GM19438 (cell line): Measurements from ENCODE around the gene A4GALT.

Experiments used
- ATAC-seq: cut with Tn5 transposase; IDR thresholded peaks from one replicate; pipeline ENCODE4 v1.9.1; 2021; ENCODE audit warnings: low read depth; ENCODE audit not compliant: unreplicated experiment

The A4GALT gene

DNA sequence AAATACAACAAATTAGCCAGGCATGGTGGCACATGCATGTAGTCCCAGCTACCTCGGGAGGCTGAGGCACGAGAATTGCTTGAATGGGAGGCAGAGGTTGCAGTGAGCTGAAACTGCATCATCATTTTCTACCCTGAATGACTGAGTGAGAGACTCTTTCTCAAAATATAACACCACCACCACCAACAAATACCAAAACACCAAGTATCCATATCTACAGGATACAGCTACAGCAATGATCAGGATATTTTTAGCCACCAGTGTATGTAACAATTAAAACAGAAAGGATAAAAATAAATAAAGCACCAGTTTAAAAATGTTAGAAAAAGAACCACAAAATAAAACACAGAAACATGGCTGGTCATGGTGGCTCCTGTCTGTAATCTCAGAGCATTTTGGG is 13.2 kb downstream of the A4GALT start:
- ATAC-seq = no peak

DNA sequence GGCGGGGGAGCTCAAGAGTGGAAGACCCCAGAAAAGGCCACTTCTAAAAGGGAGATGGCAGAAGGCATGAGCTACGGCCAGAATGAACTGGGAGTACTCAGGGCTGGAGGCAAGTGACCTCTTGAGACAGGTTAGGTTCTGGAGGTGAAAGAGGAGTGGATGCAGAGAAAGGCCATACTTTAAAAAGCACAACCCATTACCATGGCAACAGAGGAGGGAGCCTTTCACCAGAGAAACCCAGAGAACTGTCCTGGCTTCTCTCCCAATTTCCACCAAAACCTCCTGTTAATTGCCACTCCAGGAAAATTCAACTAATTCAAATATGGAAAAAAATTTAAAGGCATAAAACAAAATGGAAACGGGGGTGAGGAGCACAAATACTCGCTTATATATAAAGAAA is 15.8 kb downstream of the A4GALT start:
- ATAC-seq = no peak

DNA sequence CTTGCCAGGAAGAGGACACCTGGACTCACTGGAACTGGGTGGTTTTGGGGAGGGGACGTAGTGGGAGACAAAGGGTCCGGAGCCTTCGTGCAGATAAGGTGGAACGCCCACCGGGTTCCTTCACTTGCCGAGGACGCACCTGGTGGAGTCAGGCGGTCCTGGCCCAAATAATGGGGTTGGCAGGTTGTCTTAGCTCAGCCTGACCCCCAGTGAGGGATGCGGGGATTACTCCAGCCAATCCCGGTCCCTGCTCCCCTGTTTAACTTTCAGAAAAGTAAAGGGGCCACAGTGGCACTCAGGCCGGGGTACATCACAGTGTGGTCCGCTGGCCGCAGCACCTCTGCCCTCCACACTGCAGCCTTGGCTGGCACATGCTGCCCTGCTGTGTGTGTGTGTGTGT is 18.0 kb downstream of the A4GALT start:
- ATAC-seq = no peak

DNA sequence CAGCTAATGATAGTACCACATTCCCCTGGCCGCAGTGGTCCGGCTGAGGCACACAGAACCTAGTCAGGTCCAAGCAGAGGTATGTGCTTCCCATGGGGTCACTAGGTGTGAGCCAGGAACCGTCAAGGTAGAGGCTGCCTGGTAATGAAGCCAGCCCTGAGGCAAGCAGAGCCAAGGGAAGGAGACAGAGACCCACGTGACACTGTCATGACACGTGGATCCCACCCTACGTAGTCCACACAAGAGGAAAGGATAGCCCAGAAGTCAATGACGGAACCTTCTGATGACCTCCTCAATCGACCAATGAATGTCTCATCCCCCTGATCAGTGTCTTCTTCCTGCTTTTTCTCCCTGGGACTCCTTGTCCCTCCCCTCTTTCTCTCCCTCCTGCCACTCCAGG is 19.0 kb downstream of the A4GALT start:
- no peak for ATAC-seq

DNA sequence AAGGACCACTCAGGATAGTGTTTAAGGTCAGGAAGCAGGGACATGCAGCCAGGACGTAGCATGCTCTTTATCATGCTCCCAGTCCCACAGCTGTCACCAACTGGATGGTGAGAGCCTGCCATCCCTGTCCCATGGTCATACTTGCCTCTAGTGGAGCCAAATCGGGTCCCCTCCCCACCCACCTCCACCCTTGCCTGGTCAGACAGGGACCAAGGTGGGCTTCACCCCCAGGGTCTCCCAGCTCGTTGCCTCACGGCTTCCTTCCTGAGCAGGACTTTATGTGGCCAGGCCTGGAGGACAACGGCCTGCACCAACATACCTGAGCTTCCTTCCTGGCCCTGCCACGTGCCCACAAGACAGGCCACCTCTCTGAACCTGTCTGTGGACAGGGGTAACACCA is 19.8 kb downstream of the A4GALT start:
- no peak for ATAC-seq

DNA sequence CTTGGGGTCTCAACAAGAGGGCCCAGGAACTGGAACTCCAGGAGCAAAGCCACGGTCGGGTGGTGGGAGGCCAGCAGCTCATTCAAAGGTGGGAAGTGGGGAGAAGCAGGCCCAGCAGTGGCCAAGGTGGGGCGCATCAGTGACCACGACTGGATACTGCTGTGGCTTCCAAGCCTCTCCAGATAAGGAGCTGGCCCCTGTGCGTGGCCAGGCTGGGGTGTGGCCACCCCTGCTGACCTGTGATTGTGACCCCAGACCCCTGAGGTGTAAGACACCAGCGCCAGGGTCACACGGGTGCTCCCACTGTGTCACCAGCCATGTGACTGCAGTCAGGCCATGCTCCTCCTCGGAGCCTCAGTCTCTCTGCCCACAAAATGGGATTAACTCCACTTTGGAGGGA is 20.3 kb downstream of the A4GALT start:
- ATAC-seq = no peak

DNA sequence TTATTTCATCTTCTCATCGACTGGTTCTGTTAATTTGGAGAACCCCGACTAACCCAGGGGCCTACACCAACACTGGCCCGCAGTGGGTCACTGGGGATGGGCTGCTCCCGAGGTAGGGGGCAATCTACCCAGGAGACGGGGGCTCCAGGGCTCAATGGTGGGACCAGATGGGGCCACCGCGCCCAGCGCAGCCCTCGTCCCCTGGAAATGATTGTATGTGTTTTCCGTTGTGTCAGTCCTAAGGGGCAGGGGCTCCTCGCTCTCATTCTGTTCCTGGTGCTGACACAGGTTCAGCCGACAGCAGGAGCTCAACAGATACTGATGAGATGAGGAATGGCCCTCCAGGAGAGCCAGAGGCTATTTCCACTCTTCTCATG is 20.7 kb downstream of the A4GALT start:
- ATAC-seq = no peak

DNA sequence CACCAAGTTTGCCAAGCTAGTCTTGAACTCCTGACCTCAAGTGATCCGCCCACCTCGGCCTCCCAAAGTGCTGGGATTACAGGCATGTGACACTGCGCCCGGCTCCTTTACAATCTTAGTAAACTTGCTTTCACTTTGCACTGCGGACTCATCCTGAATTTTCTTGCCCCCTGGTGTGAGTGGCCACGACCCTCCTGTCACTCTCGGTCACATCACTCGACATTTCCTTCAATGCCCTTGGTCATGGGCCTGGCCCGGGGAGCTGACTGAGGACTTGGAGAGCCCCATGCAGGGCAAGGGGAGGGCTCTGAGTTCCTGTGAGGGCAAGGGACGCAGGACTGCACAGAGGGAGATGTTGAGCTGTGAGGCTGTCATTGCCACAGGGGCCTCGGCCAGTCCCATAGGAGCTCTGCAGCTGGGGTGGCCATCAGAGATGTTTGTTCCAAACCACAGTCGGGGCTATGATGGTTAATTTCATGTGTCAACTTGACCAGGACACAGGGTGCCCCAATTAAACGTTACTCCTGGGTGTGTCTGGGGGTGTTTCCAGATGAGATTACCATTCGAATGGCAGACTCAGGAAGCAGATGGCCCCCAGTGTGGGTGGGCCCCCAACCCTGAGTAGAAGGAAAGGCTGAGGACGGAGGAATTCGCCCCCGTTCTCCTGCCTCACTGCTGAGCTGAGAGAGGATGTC is 21.2 kb downstream of the A4GALT start:
- ATAC-seq = no peak

DNA sequence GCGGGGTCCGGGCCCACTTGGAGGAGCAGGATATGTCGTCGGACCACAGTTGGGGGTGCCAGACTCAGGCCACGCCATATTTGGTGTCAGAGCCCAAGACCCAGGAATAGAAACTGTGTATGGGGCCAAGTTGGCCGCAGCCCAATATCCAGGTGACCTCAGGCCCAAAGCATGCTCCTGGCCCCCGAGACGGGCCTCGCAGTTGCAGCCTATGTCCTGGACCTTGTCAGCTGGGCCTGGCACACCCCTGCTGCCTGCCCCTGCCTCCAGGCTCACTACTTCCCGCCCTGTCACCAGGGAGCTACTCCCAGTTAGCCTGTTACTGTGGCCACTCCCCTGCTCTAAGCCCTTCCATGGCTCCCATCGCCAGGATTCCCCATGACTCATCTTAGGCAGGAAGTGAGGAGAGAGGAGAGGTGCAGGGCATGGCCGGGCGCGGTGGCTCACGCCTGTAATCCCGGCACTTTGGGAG is 23.1 kb downstream of the A4GALT start:
- ATAC-seq = no peak

DNA sequence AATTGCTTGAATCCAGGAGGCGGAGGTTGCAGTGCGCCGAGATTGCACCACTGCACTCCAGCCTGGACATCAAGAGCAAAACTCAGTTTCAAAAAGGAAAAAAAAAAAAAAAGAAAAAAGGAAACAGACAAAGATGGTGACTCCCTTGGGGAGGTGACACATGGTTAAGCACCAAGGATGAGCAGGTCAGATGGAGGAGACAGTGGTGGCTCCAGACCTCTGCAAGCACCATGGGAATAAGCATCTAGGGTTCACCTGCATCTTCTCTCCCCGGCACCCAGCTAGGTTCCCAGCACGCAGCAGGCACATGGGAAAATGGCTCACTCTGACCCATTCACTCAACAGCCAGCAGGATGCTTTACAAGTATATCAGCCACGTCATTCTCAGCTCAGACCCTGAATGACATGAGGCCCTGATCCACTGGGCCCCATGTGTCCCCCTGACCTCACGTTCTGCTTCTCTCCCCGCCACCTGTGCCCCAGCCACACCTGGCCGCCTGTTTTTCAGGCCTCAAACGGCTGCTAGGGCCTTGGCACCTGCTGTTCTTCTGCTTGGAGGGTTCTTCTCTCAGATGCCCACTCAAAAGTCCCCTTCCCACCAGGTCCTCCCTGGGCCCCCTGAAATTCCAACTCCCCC is 24.2 kb downstream of the A4GALT start:
- ATAC-seq = no peak

DNA sequence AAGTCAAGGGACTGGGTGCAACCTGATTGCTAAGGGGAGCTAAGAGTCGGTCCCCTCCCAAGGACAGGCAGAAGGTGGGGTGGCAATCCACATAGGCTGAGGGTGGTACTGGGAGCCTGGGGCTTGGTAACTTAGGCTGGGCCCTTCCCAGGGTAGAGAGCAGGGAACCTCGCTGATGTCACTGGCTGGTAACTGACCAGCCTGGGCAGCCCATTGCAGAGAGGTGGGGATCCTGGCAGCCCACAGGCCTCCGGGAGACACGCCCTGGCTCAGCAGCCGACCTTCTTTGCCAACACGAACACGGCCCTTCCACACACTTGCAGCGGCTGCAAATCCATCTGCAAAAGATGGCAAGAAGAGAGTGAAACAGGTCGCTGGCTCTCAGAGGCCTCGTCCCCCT is 25.4 kb downstream of the A4GALT start:
- ATAC-seq = no peak

DNA sequence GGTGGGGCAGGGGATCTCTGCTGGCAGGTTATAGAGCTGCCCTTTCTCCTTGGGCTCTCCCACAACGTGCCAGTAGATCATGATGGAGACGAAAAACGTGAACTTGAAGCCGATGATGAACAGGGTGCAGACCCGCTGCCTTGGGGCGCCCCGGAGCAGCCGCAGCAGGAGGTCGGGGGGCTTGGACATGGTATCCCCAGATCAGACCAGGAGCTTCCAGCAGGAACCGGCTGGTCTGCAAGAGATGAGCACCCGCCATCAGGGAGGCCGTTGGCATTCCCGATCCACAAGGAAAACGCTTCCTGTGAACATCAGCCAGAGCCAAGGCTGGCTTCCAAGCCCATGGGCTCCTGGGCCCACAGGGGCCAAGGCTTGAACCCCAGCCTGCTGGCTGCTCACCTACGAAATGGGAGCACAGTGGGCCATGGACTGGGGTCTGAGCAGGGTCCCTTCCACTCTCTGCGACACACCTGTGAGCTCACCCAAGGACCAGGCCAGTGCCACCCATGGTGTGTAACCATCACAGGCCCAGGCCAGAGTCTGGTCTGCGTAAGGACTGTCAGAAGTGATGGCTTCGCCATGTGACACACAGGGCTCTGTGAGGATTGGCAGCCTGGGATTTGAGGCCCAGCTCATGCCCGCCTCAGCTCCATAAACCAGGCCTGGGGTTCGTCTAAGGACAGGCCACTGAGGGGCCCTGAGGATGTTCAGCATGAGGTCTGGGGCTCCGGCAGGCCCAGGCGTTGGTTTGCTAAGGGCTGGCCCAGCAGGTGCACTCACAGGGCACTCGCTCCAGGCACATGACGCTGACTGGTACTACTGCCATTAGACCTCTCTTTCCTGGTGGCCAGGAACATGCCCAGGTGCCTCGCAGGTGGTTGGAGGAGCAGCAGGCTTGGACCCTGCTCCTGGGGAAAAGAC is 26.6 kb downstream of the A4GALT start:
- no peak for ATAC-seq

DNA sequence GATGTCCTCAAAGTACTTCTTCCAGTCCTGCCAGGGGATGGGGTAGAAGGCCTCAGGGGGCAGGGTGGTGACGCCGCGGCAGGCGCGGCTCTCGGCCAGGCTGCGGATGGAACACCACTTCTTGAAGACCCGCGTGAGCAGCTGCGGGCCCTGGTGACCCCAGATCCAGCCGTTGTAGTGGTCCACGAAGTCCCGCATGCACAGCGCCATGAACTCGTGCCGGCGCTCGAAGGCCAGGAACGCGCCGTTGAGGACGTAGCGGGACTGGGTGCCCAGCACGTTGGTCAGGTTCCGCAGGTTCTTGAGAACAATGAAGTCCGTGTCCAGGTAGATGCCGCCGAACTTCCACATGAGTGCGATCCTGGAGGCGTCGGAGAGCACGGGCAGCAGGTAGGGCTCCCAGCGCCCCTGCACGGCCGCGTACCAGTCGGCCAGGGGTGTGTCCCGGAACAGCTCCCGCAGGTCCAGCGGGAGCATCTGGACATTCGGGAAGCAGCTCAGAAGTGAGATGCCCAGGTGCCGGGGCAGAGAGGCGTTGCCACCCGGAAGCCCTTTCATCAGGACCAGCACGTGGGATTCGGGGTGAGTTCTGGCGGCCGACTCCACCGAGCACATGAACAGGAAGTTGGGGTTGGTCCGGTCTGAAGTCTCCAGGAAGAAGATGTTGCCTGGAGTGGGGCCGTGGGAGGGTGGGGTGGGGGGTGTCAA is 27.5 kb downstream of the A4GALT start:
- ATAC-seq = no peak

DNA sequence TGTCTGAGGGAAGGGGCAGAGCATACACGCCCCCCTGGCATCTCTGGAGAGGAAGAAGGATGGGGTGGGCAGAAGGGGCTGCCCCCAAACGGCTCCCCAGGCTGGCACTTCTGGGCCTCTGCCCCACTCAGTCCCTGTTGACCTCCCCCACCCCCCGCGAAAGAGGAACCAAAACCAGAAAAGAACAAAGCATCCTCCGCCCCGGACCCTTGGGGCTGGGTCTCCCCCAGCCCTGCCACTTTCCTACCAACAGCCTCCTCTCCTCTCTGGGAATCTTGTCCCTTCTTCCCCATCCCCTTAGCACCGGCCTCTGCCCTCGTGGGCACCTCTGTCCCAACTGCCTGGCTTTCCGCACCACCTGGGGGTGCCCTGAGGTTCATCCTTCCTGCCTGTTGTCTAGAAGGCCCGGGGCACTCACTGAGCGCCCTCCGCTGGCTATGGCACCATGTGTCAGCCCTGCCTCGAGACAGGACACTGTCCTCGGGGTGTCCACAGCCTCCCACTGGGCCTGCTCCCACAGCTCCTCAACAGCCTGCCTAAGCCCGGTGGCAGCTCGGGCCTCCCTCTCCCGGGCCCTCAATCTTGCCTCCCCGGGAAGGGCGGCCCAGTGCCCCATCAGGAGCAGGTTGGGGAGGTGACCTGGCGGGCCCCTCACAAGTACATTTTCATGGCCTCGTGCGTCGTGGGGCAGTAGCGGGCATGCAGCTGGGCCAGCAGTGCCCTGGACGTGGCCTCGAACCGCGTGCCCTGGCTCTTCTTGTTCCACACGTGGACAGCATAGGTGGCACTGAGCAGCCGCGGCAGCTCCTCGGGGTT is 28.2 kb downstream of the A4GALT start:
- ATAC-seq = no peak

DNA sequence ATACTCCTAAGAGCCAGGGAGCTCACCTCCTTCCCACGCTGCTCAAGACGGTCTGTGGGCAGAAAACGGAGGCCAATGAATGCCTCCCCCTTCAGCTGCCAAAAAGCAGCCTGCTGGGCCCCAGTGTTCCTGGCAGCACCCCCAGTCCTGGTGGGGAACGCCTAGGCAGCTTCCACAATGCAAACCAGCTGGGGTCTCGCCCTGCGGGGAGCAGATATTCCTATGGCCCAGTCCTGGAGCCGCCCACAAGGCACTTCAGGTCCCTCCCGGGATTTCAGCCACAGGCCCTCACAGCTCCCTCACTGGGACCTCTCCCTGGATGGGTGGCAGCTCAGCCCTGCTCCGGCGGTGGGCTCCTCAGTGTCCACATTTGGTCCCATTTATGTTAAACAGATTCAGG is 29.2 kb downstream of the A4GALT start:
- ATAC-seq = no peak

DNA sequence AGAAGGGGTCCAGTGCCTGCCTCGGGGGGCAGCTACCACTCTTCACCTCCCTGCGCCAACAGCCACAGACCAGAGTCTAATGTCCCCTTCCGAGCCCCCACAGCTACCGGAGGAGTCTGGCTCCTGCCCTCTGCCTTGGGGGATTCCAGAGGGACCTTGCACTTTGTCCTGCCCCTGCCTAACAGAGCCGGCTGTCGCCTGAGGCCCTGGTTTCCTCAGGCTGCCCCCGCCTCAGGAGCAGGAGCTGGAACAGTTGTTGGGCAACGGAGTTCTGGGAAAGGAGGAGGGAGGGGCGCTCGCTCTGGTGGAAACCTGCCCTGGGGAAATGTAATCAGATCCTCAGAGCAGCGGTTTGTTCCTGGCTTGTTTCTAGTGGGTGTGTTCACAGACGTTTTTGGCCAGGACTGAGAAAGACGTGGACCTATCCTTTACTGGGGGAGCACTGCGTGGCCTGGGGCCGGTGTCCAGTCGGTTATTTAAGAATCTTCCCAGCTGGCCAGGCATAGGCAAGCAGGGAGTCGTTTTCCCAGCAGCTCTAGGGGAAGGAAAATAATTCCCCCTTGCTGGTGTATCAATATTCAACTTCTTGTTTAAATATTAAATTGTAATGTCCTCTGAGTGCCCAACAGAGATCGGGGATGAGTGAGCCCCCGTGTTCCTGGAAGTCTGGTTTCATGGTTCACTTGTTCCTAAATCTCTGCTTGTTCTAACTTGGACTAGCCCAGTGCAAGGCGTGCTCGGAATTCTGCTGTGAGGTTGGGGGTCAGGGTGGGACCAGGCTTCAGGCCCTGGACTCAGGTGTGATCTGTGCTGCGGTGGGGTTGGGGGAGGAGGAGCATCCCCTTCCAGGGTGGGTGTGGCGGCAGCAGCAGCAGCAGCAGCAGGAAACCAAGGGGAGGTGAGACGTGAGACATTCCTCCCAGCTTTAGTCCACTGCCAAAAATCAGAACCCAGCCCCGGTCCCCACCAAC is 32.1 kb downstream of the A4GALT start:
- no peak for ATAC-seq

DNA sequence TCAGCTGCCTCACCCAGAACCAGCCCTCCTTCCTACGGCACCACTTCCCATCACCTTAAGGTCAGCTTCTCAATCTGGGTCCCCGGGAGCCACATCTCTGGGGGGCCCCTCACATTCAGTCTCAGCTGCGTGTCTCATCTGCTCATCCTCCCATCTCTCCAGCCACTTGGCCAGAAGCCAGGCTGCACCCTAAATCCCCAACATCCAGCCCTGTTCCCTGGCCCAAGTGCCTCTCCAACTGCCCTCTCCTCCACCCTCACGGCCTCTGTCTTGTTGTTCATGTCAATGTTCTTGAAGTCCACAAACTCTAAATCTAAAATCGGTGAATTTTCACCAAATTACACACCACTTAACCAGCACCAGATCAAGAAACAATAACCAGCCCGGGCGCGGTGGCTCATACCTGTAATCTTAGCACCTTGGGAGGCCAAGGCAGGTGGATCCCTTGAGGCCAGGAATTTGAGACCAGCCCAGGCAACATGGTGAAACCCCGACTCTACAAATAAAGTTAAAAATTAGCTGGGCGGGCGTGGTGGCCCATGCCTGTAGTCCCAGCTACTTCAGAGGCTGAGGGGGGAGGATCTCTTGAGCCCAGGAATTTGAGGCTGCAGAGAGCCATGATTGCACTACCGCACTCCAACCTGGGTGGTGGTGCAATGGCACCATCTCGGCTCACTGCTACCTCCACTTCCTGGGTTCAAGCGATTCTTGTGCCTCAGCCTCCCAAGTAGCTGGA is 33.7 kb downstream of the A4GALT start:
- ATAC-seq = no peak

DNA sequence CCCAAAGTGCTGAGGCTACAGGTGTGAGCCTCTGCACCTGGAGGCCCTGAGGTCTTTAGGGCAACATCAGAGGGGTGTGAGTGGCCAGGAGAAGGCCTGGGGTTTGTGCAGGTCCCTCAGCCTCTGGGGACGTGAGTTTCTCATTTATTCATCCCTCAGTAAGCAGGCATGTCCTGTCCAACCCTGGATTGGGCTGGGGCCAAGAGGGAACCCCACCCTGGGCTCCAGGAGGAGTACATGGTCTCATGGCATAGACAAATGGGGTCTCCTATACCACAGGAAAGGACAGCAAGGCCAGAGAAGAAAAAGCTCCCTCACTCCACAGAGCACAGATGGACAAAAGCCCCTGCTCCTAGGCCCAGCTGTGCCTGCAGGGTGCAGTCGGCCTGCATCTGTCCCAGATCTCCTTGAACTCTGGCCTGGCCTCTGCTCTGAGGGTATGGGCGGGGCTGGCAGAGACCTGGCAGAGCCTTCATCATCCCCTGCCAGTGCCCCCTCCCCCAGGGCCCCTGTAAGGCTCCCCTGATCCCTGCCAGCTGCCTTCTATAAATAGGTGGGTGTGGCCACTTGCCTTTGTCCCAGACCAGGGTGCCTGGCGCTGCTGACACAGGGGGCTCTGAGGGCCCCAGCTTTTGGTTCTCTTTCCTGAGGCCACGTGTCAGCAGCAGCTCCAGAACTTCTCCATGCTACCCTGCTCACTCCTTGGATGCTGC is 34.6 kb downstream of the A4GALT start:
- ATAC-seq = no peak
